AG08395 (cell line): Measurements from ENCODE around the gene HOGA1.
"Not testable (repeated sequence)": the region's sequence is repeated elsewhere in the genome, so short reads cannot be mapped to it uniquely, and the experiment has no call there.

Experiments
- DNase-seq: peaks from one replicate; pipeline ENCODE4 v3.0.0; 2012; ENCODE audit warnings: mixed read lengths, low spot score

The HOGA1 gene

GRCh38 chr10:97611473-97611872 lies 27.3 kb downstream of the HOGA1 start:
- DNase-seq, result no peak

DNA sequence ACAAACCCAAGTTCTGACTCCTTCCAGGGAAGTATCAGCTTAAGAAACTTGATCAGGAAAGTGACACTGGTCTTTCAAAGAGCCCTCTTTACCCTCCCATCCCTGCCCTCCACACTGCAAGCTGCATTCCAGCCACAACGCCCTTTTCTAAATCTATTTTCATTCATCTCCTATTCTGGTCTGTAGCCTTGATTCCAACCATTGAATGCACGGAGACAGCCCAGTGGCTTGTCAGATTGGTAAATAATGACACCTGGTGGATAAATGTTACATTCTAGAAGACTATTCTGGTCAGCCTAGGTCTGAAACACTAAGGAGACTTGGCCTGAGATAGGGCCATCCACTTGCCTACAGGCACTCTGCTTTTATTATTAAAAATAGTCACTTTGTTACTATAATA lies 28.2 kb downstream of the HOGA1 start:
- peak; percentile 82 for DNase-seq

GRCh38 chr10:97618285-97618684 lies 34.1 kb downstream of the HOGA1 start:
- DNase-seq, result no peak

DNA sequence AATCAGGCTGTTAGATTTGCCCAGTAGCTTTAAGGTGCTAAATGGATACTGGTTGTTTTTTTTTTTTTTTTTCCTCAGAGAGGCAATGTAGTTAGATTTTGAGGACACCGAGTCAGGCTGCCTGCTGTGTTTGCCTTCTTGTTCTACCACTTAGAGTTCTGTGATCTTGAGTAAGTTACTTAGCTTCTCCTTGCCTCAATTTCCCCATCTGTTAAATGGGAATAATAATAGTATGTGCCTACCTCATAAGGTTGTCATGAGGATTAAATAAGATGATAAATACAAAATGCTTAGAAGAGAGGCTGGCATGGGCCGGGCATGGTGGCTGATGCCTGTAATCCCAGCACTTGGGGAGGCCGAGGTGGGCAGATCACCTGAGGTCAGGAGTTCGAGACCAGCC lies 34.5 kb downstream of the HOGA1 start:
- DNase-seq, result no peak

GRCh38 chr10:97623277-97623676 lies 39.1 kb downstream of the HOGA1 start:
- DNase-seq, result no peak

GRCh38 chr10:97627731-97628130 lies 43.5 kb downstream of the HOGA1 start:
- no peak for DNase-seq

DNA sequence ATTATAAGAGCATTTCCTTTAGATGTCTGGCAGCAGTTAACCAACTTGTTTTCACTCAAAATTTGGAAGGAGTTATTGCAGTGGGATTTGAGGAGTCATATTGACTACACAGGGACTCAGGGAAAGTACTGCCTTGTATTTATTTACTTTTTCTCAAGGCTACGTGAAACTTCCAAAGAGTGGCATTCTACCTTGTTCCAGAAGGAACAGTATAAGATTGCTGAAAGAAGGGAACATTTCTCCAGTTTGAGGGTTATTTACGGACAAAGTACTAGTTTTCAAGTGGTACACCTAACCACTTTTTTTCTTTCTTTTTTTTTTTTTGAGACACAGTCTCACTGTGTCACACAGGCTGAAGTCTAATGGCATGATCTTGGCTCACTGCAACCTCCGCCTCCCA lies 44.0 kb downstream of the HOGA1 start:
- DNase-seq, result no peak

- no peak for DNase-seq
Observed at GRCh38 chr10:97629289-97629688, 45.1 kb downstream of the HOGA1 start.

DNA sequence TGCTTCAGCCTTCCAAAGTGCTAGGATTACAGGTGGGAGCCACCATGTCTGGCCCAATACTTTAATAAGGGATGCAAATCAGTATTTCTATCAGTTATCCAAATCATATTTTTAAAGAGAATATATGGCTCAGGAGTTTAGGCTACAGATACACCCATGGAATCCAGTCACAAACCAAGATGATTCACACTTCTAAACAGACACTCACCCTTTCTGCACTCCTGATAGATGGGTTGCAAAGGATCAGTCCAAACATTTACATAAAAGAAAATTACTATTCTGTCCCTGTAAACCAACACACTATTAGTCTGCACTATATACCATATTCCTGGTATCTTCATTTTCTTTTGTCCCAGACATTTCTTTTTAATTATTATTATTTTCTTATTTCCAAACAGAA lies 46.9 kb downstream of the HOGA1 start:
- DNase-seq, result peak; percentile 14

GRCh38 chr10:97632949-97633884 lies 49.0 kb downstream of the HOGA1 start, which contains the start of gene MORN4:
Gene MORN4, minus strand, starts transcription at chr10:97633500. Its CDS starts 13,847 bp downstream, at chr10:97619653.
- peak; percentile 97 for DNase-seq

DNA sequence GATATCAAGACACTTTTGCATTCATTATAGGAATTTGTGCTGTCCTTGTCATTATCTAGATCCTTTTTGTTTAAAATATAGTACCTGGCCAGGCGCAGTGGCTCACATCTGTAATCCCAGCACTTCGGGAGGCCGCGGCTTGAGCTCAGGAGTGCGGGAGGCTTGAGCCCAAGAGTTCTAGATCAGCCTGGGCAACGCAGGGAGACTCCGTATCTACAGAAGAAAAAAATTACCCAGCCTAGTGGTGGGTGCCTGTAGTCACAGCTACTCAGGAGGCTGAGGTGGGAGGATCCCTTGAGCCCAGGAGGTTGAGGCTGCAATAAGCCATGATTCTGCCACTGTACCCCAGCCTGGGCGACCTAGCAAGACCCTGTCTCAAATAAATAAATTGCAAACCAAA lies 49.7 kb downstream of the HOGA1 start:
- DNase-seq, result no peak

DNA sequence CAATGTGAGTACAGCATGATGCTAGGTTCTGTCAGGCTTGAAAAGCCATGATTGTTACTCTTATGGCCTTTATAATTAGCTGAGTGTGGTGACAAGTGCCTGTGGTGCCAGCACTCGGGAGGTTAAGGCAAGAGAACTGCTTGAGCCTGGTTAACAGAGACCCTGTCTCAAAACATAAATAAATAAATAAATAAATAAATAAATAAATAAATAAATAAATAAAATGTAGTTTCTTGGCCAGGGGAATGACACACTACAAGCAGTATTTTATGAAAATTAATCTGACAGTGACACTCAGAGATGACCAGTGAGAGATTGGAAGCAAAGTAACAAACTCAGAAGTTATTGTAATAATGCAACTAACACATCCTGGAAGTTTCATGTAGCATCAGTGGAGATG lies 51.4 kb downstream of the HOGA1 start:
- no peak for DNase-seq

GRCh38 chr10:97639090-97639489 lies 54.9 kb downstream of the HOGA1 start:
- DNase-seq, result not testable (repeated sequence)

GRCh38 chr10:97640174-97640867 lies 56.1 kb downstream of the HOGA1 start, which contains the start of gene PI4K2A:
Gene PI4K2A, plus strand, starts transcription at chr10:97640671. Its CDS starts 72 bp downstream, at chr10:97640743.
- DNase-seq, result peak; percentile 99

GRCh38 chr10:97640868-97641811 lies 57.0 kb downstream of the HOGA1 start:
- DNase-seq, result peak; percentile 71

DNA sequence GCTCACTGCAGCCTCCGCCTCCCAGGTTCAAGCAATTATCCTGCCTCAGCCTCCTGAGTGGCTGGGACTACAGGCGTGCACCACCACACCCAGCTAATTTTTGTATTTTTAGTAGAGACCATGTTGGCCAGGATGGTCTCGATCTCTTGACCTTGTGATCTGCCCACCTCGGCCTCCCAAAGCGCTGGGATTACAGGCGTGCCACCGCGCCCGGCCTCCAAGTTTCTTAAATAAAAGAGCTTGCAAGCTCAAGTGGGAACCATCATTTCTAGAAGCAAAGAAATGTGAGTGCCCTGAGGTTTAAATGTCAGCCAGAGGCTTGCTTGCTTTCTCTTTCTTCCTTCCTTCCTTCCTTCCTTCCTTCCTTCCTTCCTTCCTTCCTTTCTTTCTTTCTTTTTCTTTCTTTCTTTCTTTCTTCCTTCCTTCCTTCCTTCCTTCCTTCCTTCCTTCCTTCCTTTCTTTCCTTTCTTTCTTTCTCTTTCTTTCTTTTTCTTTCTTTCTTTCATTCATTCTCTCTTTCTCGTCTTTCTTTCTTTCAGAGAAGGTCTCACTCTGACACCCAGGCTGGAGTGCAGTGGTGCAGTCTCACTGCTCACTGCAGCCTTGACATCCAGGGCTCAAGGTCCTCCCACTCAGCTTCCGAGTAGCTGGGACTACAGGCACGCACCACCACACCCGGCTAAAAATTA lies 58.4 kb downstream of the HOGA1 start:
- not testable (repeated sequence) for DNase-seq

DNA sequence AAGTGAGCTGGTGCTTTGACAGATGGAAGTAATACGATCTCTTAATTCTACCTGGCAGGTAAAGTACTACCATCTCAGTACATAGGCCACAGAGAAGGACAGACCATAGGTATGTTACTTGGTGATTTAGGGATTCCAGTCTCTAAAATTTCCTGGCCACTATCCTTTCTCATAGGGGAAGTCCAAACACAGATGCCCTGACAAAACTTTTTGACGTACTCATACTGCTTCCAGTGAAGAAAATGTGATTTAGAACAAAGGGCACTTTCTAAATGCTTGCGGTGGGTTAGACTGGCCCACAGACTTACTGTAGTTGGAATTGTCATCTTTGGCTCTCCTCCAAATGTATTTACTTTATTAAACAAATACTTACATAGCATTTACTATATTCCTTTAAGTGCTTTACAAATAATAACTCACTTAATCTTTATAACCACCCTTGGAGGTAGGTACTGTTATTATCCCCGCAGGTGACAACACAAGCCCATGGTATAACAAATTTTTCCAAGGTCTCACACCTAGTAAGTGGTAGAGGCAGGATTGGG lies 59.3 kb downstream of the HOGA1 start:
- no peak for DNase-seq

GRCh38 chr10:97644936-97645335 lies 60.7 kb downstream of the HOGA1 start:
- no peak for DNase-seq

DNA sequence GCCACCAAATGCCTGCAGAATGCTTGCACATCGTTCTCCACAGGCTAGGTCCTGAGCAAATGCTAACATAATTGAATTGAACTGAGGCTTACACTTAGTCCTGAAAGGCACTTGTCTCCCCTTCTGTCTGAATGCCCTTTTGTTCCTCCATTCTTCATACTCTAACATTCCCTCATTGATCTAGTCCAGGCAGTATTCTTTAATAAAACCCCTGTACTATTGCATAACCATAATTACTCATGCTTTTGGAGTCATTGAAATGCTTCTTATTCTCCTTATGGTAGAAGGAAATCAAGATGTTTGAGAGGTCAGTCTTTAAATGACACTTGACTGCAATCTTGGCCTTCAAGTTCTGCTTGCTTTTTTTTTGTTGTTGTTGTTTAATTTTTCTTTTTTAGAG lies 63.4 kb downstream of the HOGA1 start:
- DNase-seq, result peak; percentile 47

GRCh38 chr10:97648562-97649404 lies 64.6 kb downstream of the HOGA1 start:
- peak; percentile 90 for DNase-seq
